Measurements from ENCODE around the gene CCNT2.

GRCh38 chr2:134982603-134983002, 64.0 kb downstream of the CCNT2 start:
- no peak for TF ChIP-seq RAD21 (IDR thresholded peaks at IDR 0.05)
- no peak for TF ChIP-seq CTCF (IDR thresholded peaks at IDR 0.05; ENCODE audit: low read depth, low read length, missing input control)
- no peak for TF ChIP-seq REST (IDR thresholded peaks at IDR 0.05)
- no peak for TF ChIP-seq MAX (IDR thresholded peaks at IDR 0.05)
- no peak for TF ChIP-seq GABPA (IDR thresholded peaks at IDR 0.05 in 1 of 2, conservative IDR thresholded peaks at IDR 0.05 in 1 of 2)
- TF ChIP-seq NR2F2 (IDR thresholded peaks at IDR 0.05): no peak
- no peak for TF ChIP-seq YY1 (IDR thresholded peaks at IDR 0.05)
- no peak for TF ChIP-seq TAF1 (conservative IDR thresholded peaks at IDR 0.05)
- no peak for TF ChIP-seq SP1 (IDR thresholded peaks at IDR 0.05)
- no peak for TF ChIP-seq EGR1 (IDR thresholded peaks at IDR 0.05; ENCODE audit: low read depth in 2 of 2)
- TF ChIP-seq ATF3 (IDR thresholded peaks at IDR 0.05): no peak
- TF ChIP-seq ZBTB33 (IDR thresholded peaks at IDR 0.05): no peak
- TF ChIP-seq JUND (IDR thresholded peaks at IDR 0.05): no peak
- no peak for TF ChIP-seq RXRA (IDR thresholded peaks at IDR 0.05)

Data from liver (tissue), 3 donors.